GM19372 (cell line): Measurements from ENCODE around the gene MIEN1.
"Not testable (repeated sequence)": the region's sequence is repeated elsewhere in the genome, so short reads cannot be mapped to it uniquely, and the experiment has no call there.

ENCODE experiments used
- ATAC-seq: cut with Tn5 transposase; IDR thresholded peaks from one replicate; pipeline ENCODE4 v1.9.1; 2021; ENCODE audit warnings: mild to moderate bottlenecking, low read depth, moderate library complexity; ENCODE audit not compliant: unreplicated experiment

MIEN1 gene, protein sequence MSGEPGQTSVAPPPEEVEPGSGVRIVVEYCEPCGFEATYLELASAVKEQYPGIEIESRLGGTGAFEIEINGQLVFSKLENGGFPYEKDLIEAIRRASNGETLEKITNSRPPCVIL

DNA sequence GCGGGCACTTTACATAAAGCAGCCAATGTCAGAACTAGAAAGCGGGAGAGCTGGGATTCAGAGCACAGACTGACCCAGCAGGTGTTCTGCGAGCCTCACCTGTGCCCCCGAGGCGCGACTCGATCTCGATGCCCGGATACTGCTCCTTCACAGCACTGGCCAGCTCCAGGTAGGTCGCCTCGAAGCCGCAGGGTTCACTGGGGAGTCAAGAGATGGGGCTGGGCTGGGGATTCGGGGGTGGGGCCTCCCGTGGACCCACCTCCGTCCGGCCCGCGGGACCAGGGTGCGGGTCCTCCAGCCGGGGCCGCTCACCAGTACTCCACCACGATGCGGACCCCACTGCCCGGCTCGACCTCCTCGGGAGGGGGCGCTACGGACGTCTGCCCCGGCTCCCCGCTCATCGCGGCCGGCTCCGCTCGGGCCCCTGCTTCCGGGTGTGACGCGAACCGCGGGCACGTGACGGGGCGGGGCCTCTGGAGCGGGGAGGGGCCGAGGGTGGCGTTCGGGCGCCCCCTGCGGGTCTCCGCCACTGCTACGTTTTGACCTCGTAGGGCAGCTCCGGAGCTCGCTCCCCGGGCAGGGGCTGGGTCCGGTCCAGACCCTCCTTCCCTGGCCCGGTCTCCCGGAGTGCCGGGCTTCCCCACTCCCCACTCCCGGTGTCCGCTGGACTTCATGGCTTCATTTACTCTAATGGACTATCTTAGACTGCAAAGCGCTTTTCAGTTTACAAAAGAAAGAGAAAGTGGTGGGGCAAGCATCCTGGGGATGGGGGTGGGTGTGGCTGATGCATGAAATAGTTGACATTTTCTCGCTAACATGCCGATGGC lies at the start of gene MIEN1:
TSS of gene MIEN1 (minus strand) at position 438 of the 827 bp plus-strand sequence. CDS start at position 401, 37 bp downstream.
- peak; percentile 83 for ATAC-seq

DNA sequence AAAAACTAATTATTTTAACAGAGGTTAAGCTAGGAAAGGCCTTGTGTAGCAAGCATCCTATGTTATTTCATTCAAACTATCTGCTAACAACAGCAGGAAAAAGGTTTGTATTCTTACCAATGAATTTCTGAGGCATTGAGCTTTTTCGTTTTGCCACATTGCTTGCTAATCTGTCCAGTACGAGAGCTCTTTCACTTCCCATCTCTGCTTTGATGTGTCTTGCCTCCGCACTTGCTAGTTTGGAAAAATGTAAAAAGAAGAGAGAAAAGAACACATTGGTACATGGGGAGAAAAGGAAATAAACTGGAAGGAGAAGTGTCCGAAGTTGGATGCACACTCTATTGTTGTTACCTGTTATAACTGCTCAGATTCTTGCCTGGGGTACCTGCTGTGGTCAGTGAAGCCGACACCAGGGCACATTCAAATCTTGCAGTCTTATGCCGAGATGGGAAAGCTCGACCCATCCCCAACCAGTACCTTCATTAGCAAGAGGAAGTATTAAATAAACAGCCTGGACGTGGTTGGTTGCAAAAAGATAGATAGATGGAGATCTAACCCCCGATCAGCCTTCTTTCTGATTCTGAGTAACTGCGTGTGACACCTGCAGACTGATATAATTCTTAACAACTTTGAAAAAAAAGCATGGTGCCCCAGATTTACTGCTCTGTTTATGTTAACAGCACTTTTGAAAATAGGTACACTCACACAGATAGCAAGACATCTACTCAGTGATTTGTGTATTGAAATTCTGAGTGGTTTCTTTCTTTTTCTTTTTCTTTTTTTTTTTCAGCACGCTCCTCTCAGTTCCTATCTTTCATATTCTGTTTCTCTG lies 47.4 kb upstream of the MIEN1 start:
- no peak for ATAC-seq

DNA sequence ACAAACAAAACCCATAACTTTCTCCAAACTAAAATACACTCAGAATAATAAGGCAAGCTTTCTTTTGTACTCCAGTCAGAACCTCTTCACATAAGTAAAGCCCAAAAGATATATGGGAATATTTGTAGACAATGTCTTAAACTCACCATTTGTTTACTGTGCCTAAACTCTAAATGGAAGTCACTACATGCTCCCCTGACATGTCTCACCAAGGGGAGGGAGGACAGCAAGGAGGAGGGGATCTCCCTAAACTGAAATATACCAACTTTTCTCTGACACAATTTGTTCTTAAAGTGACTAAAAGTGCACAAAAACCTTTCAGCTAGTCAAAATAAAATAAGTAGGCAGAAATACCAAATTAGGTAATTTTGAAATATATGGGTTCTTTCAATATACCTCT lies 45.9 kb upstream of the MIEN1 start:
- no peak for ATAC-seq

DNA sequence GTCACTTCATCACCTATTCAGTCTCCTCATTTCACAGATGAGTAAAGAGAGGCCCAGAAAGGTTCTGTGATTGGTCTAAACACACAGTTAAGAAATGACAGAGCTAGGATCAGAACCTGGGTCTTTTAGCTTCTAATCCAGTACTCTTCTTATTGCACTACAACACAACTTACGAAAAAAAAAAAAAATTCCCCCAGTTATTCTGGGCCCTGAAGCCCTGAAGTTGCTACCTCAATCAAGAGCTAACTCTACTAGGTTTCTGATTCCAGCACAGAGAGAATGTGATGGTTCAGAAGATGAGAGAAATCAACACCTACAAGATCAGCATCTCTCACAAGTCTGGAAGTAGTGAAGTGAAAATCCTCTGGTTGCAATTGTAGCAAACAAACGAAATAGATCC lies 44.7 kb upstream of the MIEN1 start:
- no peak for ATAC-seq

DNA sequence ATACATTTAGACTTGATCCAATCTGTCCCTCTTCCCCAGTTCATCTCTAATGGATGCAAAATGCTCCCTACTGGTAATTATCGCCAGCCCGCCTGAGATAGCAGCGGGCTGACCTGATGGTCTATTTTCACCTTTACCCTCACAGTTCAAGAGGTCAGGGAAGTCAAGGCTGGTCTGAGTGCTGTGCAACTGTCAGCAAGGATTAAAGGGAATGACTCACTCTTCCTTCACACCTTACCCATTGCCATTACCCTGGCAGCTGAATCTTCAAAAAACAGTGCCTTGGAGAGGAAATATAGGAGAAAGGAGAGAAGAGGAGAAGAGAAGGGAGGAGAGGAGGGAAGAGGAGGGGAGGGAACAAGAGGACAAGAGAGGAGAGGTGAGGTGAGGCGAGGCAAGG lies 43.7 kb upstream of the MIEN1 start:
- ATAC-seq, result no peak

DNA sequence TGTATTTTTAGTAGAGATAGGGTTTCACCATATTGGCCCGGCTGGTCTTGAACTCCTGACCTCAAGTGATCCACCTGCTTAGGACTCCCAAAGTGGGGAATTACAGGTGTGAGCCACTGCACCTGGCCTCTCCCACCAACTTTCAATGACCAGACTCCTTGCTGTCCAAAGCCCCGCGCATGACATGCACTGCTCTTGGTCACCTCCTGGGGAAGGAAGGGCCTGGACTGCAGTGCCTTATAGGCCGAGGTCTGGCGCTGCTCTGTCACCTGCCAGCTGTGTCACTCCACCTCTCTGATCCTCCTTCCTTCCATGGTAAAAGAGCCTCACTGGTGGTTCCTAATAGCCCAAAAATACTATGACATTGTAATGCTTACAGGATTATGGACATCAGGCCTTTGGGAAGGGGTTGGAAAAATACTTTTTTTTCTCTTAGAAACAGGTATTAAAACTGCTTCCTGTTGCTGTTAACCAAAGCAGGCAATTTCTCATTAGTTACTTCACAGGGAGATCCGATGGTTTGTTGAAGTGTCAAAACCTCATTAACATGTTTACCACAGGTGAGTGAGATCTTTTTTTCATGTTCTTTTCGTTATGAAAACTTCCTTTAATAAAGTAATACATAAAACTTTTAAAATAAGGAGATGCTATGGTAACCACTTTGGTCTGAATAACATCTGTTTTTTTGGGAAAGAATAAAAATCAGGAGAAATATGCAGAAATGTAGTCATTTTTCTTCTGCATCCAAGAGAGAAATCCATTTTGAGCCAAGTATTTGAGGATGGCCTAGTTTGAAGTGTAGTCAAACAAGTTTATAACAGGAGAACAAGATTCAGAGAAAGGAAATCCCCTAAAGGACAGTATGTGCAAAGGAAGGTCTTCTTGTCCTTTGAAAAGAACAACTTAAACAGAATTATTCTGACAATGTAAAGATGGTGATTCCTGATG lies 42.9 kb upstream of the MIEN1 start:
- no peak for ATAC-seq

DNA sequence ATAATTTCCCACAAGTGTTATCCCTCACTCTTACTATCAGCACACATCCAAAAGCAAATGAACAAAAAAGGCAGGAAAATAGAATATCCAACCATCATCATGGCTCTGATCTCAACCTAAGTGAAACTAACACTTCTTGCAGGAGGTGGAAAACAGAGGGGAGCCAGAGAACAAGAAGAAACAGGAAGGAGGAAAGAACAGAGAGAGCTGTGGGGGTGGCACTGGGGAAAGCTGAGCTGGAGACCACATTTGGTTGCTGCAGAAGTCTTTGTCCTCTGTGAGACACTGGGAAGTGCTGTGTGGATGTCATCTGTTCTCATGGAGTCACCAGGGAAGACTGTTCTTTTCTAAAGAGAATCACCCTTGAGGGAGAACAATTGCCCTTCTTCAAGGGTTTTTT lies 42.1 kb upstream of the MIEN1 start:
- no peak for ATAC-seq

DNA sequence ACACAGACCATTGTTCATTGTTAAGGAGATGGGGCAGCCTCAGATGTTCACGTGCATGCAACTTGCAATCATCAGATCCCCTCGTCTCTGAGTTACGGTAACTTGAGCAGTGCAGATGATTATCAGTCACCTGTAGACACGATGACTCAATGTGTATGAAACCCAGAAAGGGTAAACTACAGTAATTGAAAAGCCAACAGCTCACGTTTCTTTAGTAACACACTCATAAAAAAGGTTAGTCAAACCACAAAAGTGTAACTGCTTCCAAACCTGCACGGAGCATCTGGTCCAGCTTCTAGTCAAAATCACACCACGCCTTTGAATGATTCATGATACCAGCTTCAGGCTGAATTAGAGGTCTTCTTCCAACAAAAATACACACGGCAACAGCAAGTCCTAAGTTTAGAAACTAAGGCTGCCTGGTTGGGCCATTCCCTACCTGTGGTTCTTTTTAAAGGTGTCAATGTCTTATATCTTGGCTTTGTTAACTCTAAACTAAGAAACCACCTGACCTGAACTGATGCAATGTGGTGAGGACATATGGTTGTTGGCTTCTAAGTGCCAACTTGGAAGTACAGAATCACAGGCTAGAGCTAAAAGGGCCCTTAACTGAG lies 39.7 kb upstream of the MIEN1 start:
- ATAC-seq, result no peak

DNA sequence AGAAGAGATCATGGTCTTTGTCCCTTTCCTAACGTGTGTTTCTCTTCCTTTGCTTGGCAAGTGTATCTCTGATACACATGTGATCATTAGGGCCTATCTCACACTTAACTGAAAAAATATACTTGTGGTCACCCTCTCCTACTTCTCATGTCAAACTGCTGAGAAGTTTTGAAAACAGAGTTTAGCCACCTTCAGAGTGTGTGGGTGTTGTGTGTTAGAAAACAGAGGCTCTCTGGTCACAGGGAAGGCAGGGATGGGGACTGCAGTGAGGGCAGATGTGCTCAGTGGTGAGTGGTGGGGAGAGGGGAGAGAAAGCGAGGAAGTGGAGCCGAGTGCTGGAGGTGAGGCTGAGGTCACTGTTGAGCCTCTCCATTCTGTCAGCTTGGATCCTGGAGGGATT lies 36.8 kb upstream of the MIEN1 start:
- ATAC-seq, result peak; percentile 52

DNA sequence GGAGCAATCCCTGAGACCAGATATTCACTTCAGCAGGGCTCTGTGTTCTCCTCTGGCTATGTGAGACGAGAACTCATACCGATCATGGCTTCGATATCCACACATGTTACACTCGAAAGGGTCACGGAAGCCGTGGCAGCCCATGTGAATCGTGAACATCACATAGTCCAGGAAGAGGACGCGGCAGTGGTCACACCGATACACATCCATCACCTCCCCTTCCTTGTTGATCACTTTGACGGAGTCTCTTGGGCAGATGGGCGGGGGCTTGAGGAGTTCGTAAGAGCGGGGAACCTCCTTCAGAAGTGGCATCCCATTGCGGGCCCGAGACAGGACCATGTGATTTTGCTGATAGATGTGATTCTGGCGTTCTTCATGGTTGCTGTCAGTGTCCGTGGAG lies 35.4 kb upstream of the MIEN1 start:
- no peak for ATAC-seq

DNA sequence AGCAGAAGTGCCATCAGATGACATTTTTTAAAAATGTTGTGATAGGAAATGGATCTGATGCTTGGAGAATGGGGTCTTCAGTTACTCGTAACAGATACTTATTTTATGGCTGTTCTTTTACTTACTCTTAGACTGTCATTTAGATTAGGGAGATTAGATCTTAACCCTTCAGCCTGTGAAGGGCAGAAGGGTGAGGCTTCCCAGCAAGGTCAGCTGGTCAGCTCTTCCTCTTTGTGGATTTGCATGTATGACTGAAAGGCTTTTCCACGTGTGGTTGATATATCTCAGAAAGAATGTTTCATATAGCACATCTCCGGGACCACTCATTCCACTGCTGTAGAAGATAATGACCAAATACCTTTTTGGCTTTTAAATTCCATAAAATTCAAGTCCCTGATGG lies 34.8 kb upstream of the MIEN1 start:
- no peak for ATAC-seq

DNA sequence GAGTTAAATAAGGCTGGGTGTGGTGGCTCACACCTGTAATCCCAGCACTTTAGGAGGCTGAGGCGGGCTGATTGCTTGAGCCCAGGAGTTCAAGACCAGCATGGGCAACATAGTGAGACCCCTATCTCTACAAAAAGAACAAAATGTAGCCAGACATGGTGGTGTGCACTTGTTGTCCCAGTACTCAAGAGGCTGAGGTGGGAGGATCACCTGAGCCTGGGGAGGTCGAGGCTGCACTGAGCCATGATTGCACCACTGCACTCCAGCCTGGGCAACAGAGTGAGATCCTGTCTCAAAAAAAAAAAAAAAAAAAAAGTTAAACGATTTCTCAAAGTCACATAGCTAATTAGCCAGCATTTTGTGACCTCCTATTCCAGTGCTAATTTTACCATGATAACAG lies 33.8 kb upstream of the MIEN1 start:
- ATAC-seq, result not testable (repeated sequence)

DNA sequence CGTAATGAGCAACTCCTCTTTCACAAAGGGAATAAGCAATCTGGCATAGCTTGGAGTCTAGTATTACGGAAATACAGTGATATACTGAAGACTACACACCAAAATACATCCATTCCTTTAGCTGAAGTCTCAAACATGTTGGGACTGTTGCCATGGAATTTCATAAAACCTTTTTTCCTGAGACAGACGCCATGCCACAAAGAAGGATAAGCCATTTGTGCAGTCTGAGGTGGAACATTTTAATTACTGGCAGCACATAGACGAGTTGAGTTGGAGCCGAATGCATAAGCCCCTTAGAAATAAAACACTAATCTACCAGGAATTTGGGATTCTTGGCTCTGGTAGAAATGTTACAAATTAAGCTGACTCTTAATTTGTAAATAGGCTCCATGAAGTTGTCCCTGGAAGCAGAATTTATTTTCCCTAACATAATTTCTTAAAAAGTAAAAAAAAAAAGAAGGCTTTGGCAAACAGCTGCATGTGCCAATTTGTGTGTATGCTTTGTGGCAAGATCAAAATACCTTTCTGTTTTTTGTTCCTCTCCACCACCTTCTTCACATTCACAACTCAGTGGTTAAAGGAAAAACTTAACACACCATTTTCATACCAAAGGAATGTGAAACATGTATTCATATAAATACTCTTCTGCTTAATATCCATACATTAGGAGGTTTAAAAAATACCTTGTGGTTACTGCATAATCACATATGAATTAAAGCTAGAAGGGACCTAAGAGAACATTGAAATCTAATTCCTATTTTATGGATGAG lies 32.9 kb upstream of the MIEN1 start:
- ATAC-seq, result no peak

DNA sequence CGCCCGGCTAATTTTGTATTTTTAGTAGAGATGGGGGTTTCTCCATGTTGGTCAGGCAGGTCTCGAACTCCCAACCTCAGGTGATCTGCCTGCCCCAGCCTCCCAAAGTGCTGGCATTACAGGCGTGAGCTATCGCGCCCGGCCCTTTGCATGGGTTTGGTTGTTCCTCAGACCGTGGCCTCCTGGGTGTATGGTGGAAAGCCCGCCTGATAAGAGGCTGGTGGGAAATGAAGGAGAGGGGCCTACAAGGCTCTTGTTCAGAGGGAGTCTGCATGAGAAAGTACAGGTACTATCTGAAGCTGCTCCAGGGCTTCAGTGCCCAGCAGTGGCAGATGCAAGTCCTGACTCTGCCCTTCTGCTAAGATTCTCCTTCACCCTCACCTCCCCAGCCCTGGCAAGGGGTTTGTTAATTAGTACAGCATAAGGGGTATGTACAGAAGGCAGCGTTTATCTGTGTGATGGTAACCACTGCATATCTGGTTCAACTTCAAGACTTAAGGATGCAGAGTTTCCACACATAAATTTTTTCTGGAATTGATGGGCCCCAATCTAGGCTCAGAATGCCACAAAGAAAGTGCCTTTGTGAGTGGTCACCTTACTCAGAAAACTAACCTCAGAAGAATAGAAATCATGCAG lies 31.6 kb upstream of the MIEN1 start:
- ATAC-seq, result no peak

DNA sequence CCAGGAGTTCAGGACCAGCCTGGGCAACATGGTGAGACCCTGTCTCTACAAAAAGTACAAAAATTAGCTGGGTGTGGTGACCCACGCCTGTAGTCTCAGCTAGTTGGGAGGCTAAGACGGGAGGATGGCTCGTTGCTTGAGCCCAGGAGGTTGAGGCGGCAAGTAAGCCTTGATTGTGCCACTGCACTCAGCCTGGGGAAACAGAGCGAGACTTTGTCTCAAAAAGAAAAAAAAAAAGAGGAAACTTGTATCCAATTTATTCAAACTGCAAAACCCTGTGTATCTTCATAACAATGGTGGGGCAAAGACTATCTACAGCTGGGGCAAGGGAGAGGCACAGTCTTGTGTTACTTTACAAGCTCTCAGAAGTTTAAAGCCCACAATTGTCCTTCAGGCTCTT lies 28.9 kb upstream of the MIEN1 start:
- no peak for ATAC-seq

DNA sequence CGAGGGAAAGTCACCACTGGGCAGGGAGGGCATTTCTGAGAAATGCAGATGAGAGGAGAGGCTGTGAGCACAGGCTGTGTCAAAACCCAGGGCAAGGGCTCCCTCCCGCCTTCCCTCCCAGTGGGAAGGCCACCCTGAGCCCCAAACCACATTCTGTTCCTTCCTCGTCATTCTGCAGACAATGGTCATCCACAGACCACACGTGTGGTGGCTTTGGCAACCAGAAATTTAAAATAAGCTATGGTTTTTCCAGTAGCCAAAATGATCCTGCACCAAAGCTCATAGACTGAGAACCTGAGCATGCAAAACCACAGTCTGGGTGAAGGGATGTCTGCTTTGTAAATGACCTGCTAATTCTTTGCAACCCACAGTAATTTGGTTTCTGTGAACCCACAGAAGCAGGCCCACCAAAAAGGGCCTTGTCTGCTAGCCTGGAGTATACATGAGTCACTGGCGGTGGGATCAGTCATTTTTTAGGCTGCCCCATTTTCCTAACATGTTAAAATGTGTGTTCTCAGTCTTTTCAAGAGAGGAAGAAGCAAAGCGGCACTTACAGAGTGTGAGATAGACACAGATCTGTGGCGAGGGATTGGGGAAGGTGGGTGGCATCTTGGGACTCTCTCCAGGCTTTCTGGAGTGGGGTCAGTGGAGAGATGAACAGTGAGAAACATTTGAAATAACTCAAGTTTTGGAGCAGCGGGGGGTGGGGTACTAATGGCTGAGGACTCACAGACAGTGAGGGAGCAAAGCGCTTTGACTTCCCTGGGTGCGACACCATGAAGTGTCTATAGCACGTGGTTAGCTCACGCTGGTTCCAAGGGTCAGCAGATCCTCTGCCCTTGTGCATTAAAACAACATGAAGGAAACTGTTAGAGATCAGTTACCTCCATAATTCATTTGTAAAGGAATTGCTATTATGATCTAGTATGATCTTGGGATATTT lies 27.9 kb upstream of the MIEN1 start:
- ATAC-seq, result no peak

DNA sequence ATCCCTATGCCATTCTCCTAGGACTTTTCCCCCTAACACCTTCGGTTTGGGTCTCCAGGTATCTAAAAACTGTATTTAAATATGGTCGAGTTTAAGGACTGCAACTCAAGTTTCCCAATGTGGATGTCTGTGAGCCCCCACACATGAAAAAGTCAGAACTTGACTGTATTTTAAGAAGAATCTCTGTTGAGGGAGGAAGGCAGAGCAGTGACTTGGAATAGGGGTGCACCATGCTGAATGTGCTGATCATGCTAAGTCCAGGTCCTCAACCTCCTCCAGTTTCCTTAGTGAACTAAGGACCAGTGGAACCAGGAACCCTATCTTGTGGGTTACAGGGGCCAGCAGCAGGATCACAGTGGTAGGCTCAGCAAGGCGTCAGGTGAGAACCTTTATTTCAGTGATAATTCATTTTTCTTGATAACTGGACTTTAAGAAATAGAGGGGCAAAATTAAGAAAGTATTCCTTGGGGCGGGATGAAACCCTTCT lies 26.9 kb upstream of the MIEN1 start:
- no peak for ATAC-seq
